Endothelial cell of umbilical vein (primary cell): ENCODE results near the gene NR1H3. TPM values are rescaled to one million over a fixed set of nuclear protein-coding genes. Genes with fewer than 3 reads are reported as not detected.
A peak's percentile ranks its signal among the peaks of the same experiment; 100 is the strongest.

Source experiments
- BruUV-seq: library from RNA; stranded (reverse); fragments of 400-500 nt; replicated peaks from 2 replicates; lab custom pipeline; 2021; lab: Mats Ljungman, UMichigan
- CTCF ChIA-PET: fragments of 300-600, 350-600 bp; sonication (Branson Sonifier 250); formaldehyde crosslinking; loops from one replicate; lab custom pipeline; 2021; ENCODE audit warnings: antibody characterized with exemption, inconsistent platforms; lab: Charles Lee
- POLR2A ChIA-PET: fragments of 300-600, 350-600 bp; sonication (Branson Sonifier 250); formaldehyde crosslinking; loops from one replicate; lab custom pipeline; 2021; ENCODE audit warnings: antibody characterized with exemption, inconsistent platforms; lab: Charles Lee
- DNase-seq: peaks from one replicate; pipeline ENCODE4 v3.0.0-alpha.2; 2011; ENCODE audit warnings: low read depth, low spot score
- FAIRE-seq: peaks from 2 replicates; lab custom pipeline; 2011; peaks lifted over from hg19 to GRCh38; lab: Jason Lieb, UNC
- H2AFZ ChIP-seq: 2 replicates; pipeline ENCODE4 v1.6.0; 2012; ENCODE audit warnings: low read depth, low read length, control low read depth, inconsistent platforms
- H3K27ac ChIP-seq: 2 replicates; pipeline ENCODE4 v1.5.1; 2011; ENCODE audit warnings: low read depth, mild to moderate bottlenecking, control low read depth, low read length, moderate library complexity; ENCODE audit not compliant: insufficient read depth
- H3K27me3 ChIP-seq, 2 experiments: 2 replicates each; pipeline versions ENCODE4 v1.6.0 to v1.6.1; 2011; ENCODE audit warnings: low read length in 2 of 2, mixed read lengths in 1 of 2; ENCODE audit not compliant: control insufficient read depth in 2 of 2, insufficient read depth in 2 of 2
- H3K36me3 ChIP-seq, 2 experiments: 2 replicates in 1 of 2; 3 replicates in 1 of 2; pipeline ENCODE4 v1.5.1; 2011; ENCODE audit warnings: low read length in 2 of 2, mild to moderate bottlenecking in 1 of 2, moderate library complexity in 1 of 2; ENCODE audit not compliant: control insufficient read depth in 2 of 2, insufficient read depth in 2 of 2; ENCODE audit errors: extremely low read depth in 1 of 2
- H3K4me1 ChIP-seq: 3 replicates; pipeline ENCODE4 v1.5.1; 2011; ENCODE audit warnings: mild to moderate bottlenecking, low read length; ENCODE audit not compliant: control insufficient read depth, insufficient read depth; ENCODE audit errors: extremely low read depth
- H3K4me2 ChIP-seq: 2 replicates; pipeline ENCODE4 v1.6.1; 2011; ENCODE audit warnings: low read length, control low read depth, mixed read lengths; ENCODE audit not compliant: insufficient read depth
- H3K4me3 ChIP-seq, 3 experiments: fragments of 200-600 bp in 1 of 3; sonication (generic), shearing (Covaris generic) in 1 of 3; replicated peaks in 1 of 3; 2 replicates each; pipeline ENCODE4 v1.5.1; 2011 to 2016; ENCODE audit warnings: control low read depth in 3 of 3, low read length in 3 of 3, mild to moderate bottlenecking in 2 of 3, inconsistent platforms in 1 of 3, low read depth in 1 of 3, moderate library complexity in 1 of 3; ENCODE audit not compliant: insufficient read depth in 1 of 3
- H3K79me2 ChIP-seq: 2 replicates; pipeline ENCODE4 v1.6.0; 2012; ENCODE audit warnings: low read length, inconsistent platforms; ENCODE audit not compliant: control insufficient read depth, insufficient read depth
- H3K9ac ChIP-seq: replicated peaks from 2 replicates; pipeline ENCODE3; 2011; ENCODE audit warnings: low read length, control low read depth; ENCODE audit not compliant: insufficient read depth; ENCODE audit errors: extremely low read depth
- H3K9me1 ChIP-seq: replicated peaks from 3 replicates; pipeline ENCODE4 v1.6.0; 2011; ENCODE audit warnings: mild to moderate bottlenecking, low read length; ENCODE audit not compliant: control insufficient read depth, insufficient read depth; ENCODE audit errors: extremely low read depth
- H3K9me3 ChIP-seq: replicated peaks from 2 replicates; pipeline ENCODE4 v1.5.1; 2012; ENCODE audit warnings: low read length, inconsistent platforms; ENCODE audit not compliant: control insufficient read depth, insufficient read depth
- H4K20me1 ChIP-seq: replicated peaks from 2 replicates; pipeline ENCODE3; 2011; ENCODE audit warnings: mild to moderate bottlenecking, low read length; ENCODE audit not compliant: control insufficient read depth, insufficient read depth; ENCODE audit errors: extremely low read depth
- EZH2 ChIP-seq: IDR thresholded peaks from 2 replicates; pipeline ENCODE4 v1.6.1; 2012; ENCODE audit warnings: borderline replicate concordance, low read depth, mild to moderate bottlenecking, moderate library complexity, low read length, inconsistent platforms; ENCODE audit not compliant: severe bottlenecking
- FOS ChIP-seq: IDR thresholded peaks from 2 replicates; pipeline ENCODE4 v1.6.1; 2011; ENCODE audit warnings: mild to moderate bottlenecking, low read length, moderate library complexity, borderline replicate concordance; ENCODE audit not compliant: insufficient read depth
- JUN ChIP-seq: IDR thresholded peaks from 2 replicates; pipeline ENCODE4 v1.6.1; 2011; ENCODE audit warnings: borderline replicate concordance, low read depth; ENCODE audit not compliant: insufficient read length, insufficient read depth
- MAX ChIP-seq: IDR thresholded peaks from 2 replicates; pipeline ENCODE4 v1.6.1; 2011; ENCODE audit not compliant: insufficient read depth, insufficient read length
- MYC ChIP-seq: IDR thresholded peaks from one replicate; pipeline ENCODE4 v1.6.1; 2011; ENCODE audit warnings: mild to moderate bottlenecking, low read depth, low read length
- POLR2A ChIP-seq: IDR thresholded peaks from 2 replicates; pipeline ENCODE4 v1.6.1; 2012; ENCODE audit warnings: low read depth, mild to moderate bottlenecking, control low read depth, low read length
- POLR2AphosphoS5 ChIP-seq: IDR thresholded peaks from 2 replicates; pipeline ENCODE4 v1.6.1; 2012; ENCODE audit warnings: low read depth, mild to moderate bottlenecking, control low read depth, low read length, moderate library complexity; ENCODE audit not compliant: insufficient read depth
- dilution Hi-C: fragments of 300-500 bp; cut with MboI; formaldehyde crosslinking; loops from one replicate; pipeline ENCODE4 v1.15.0; 2019; ENCODE audit warnings: low sequenced_read_pairs; ENCODE audit not compliant: extremely low pct_ligation_motif_present
- intact Hi-C: fragments of 100-400 bp; cut with micrococcal nuclease; formaldehyde crosslinking; loops from one replicate; pipeline ENCODE4 v1.10.0; 2022
- polyA plus RNA-seq, 4 experiments: library from polyadenylated mRNA; depleted of rRNA in 3 of 4; stranded (reverse) in 3 of 4; unstranded in 1 of 4; fragments of >200 nt; gene quantifications; 2 replicates each; pipeline versions ENCODE4 v1.2.1 to v1.2.3, GENCODE V29; 2011 to 2012; ENCODE audit warnings: missing spikeins in 1 of 4
- total RNA-seq: library from RNA; stranded (reverse); gene quantifications from 2 replicates; pipeline ENCODE4 v1.2.3, GENCODE V29; 2021

The NR1H3 gene
- total and polyA plus RNA-seq, 2 donors (not counting 3 experiments of a cell fraction or from before 2014, with no cell fraction given), result 9.8 to 16.3 TPM

- no peaks in the 10 kb centered on the region for H3K79me2 ChIP-seq
- intact Hi-C loops (no loop called here), dilution Hi-C loops (no loop called here)
- CTCF ChIA-PET, result no interaction called here
- FAIRE-seq (no peak), DNase-seq (no peak)
- H3K36me3 ChIP-seq, result peaks cover 38 to 58% of the 10 kb centered on the region in 2 experiments
- no peak overlapping the region for H3K27ac ChIP-seq
- H3K4me1 ChIP-seq, result no peaks in the 10 kb centered on the region
- H2AFZ ChIP-seq, result no peak overlapping the region
- POLR2A ChIA-PET, result no interaction called here
- H3K9ac ChIP-seq, result no peak overlapping the region
- H4K20me1 ChIP-seq, result no peaks in the 10 kb centered on the region
- no peak for TF ChIP-seq FOS
- no peak for TF ChIP-seq MAX
- TF ChIP-seq MYC, result no peak
- TF ChIP-seq POLR2A, result no peak
- TF ChIP-seq JUN, result no peak
- H3K9me3 ChIP-seq, result no peaks in the 10 kb centered on the region
- no peaks in the 10 kb centered on the region for H3K9me1 ChIP-seq
- H3K27me3 ChIP-seq, result no peaks in the 10 kb centered on the region
- H3K4me3 ChIP-seq, result no peak overlapping the region
- no peak overlapping the region for H3K4me2 ChIP-seq
- no TSS peak for BruUV-seq
Observed at GRCh38 chr11:47282462-47282861, 24.7 kb downstream of the NR1H3 start.

- intact Hi-C loops, result no loop called here
- Histone ChIP-seq H3K9me3 (no peaks in the 10 kb centered on the region), H4K20me1 (no peaks in the 10 kb centered on the region), H3K9me1 (no peaks in the 10 kb centered on the region), H3K4me3 (no peak overlapping the region), H3K79me2 (no peaks in the 10 kb centered on the region), H3K36me3 (peaks cover 36 to 59% of the 10 kb centered on the region in 2 experiments), H3K27me3 (no peaks in the 10 kb centered on the region), H3K27ac (no peak overlapping the region), H3K4me2 (no peak overlapping the region), H3K4me1 (no peaks in the 10 kb centered on the region), H2AFZ (no peak overlapping the region), H3K9ac (no peak overlapping the region)
- ChIA-PET CTCF (interaction anchor here (1.0 to 1.6 kb wide), 2 partner anchors 9 to 70 kb away, joined by 3 to 7 read pairs; no protein-coding TSS in a partner anchor), POLR2A (no interaction called here)
- DNase-seq (no peak), FAIRE-seq (no peak)
- no peak for TF ChIP-seq POLR2AphosphoS5
- no peak for TF ChIP-seq EZH2
- BruUV-seq, result TSS peak; percentile 58
- dilution Hi-C loops, result no loop called here
Observed at GRCh38 chr11:47284151-47284550, 26.4 kb downstream of the NR1H3 start.
